Measurements from ENCODE around the gene TBC1D19.

The TBC1D19 gene

DNA sequence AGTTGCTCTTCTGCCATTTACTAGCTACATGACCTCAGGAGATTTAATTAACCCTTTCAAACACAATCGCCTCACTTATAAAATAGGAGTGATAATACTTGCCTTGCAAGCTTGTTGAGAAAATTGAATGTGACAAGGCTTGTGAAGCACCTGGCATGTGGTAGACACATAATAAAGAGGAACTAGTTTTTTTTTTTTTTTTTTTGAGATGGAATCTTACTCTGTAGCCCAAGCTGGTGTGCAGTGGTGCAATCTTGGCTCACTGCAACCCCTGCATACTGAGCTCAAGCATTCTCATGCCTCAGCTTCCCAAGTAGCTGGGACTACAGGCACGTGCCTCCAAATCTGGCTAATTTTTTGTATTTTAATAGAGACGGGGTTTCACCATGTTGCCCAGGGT, 203.0 kb downstream of the TBC1D19 start:
- no peak for DNase-seq

DNA sequence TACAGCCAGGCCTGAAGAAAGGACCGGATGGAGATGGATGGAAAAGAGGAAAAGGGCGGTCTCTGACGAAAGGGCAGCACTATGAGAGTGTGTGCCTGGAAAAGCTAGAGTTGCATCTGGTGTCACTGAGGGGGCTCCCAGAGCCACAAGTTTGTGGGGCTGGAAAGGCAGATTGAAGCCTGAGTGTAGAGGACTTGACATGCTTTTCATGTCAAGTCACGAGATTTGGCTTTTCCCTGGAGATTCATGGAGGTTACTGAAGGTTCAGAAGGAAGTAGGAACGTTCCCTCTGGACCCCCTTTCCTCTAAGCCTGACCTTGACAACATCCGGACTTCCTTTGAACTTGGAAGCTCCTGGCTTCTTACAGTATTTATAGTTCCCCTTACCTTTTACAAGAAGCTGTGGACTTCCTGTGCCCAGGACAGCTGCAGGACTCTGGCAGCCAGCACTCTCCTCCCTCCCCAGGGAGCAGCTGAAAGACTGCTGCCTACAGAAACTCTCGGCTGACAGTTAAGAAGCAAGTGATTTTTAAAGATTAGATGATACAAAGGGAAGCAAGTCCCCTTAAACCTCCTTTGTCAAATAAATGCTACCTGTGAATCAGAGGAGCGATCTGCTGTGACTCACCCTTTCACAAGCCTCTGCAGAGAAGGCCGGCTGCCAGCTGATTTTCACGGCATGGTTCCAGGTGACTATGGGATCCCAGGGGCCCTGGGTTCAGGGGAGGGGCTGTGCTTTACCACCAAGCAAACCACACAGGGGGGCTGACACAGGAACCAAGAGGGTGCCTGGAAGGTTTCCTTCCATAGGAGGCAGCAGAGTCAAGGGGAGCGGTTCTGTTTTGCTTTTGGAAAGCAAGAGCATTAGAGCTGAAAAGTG, 203.8 kb downstream of the TBC1D19 start:
- DNase-seq = no peak

DNA sequence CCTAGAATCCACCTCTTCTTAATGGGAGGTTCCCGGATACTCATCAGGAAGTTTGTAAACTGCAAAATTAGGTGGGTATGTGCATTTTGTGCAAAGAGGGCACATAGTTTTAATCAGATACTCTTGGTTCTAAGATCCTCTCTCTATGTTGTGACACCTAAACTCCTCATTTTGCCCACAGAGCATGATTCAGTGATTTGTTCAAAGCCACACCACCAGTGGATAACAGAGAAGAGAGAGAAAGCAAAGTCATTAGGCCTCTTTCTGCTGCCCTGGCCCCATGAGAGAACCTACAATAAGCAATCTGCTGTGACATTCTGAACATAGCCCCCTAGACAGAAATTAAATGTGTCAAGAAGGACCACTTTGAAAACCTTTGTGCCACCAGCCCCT, 204.5 kb downstream of the TBC1D19 start:
- DNase-seq = no peak

DNA sequence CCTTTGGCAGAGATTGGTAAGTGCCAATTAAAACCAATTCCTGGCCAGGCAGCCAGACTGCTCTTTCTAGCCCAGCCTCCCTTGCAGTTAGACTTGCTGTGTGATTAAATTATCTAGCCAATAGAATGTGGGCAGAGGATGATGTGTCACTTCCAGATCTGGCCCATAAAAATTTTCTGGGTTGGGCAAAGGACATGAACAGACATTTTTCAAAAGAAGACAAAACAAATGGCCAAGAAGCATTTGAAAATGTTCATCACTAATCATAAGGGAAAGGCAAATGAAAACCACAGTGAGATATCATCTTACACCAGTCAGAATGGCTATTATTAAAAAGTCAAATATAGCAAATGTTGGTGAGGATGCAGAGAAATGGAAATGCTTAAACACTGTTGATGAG, 205.3 kb downstream of the TBC1D19 start:
- DNase-seq = no peak

GRCh38 chr4:26791346-26791745, 207.5 kb downstream of the TBC1D19 start:
- DNase-seq = no peak

DNA sequence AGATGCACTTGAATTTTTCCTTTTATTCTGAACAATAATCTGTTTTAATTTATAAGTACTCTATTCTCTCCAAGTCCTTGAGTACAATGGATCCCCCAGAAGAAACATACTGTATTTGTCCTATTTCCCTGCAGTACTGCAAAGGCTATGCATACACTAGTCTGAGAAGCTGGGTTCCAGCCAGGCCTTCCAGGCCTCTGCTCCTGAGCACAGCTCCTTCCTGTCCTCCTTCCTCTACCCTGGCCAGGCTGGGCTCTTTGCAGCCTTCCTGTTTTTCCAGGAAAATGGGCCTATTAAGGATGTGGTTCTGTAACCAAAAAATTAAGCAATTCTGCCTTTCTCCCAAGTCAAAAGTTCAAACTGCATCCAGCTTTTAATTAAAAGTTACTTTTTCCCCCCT, 208.8 kb downstream of the TBC1D19 start:
- DNase-seq = no peak

DNA sequence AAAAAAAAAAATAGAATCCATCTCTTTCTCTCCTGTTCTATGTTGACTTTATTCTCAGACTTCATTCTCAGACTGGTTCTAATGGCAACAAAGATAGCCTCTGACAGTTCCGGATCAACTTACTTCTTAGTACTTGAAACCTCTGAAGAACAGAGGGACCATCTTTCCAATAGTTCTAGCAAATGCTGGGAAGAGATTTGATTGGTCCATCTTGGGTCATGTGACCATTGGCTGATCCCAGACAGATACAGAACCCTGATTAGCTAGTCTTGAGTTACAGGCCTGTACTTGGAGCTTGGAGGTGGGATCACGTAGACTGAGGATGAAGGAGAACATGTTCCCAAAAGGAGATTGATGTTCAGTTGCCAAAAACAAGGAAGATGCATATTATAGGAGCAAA, 209.9 kb downstream of the TBC1D19 start:
- DNase-seq = no peak

- DNase-seq = no peak
Measured at GRCh38 chr4:26796081-26796480, 212.2 kb downstream of the TBC1D19 start.

GRCh38 chr4:26802790-26803189, 218.9 kb downstream of the TBC1D19 start:
- no peak for DNase-seq

DNA sequence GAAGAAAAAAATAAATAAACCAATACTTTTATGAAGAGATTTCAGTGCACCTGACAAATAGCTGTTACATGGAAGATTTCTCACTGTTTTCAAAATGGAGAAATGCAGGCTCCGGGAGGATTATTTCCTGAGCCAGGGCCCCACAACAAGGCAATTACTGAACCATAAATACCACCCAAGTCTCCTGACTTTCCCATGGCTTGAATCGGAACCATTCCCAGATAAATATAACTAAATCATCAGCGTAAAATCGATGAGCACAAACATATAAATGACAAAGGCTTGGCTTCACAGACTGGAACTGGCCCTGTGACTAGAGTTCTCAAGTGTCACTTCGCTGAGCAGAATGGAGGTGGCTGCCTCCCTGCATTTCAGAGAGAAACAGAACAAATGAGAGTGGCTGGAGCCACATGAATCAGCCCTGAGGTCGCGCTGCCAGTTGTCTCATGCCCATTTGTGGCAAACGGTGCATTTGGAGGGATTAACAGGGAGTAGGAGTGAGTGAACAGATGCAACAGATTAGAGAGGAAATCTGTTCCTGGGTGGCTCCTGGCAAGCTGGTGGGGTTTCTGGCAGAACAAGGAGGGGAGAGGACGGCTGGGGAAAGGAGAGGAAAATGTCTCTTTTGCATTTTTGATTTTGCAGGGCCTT, 219.5 kb downstream of the TBC1D19 start:
- DNase-seq = no peak

- DNase-seq = no peak
Measured at GRCh38 chr4:26804451-26804850, 220.6 kb downstream of the TBC1D19 start.

GRCh38 chr4:26804925-26805324, 221.0 kb downstream of the TBC1D19 start:
- DNase-seq = no peak
